ENCODE results near the gene MTERF4. TPM values are rescaled to one million over a fixed set of nuclear protein-coding genes. Genes with fewer than 3 reads are reported as not detected.

Gene MTERF4
- total RNA-seq, 2 donors from 2014 or later = 37.8 to 47.1 TPM

DNA sequence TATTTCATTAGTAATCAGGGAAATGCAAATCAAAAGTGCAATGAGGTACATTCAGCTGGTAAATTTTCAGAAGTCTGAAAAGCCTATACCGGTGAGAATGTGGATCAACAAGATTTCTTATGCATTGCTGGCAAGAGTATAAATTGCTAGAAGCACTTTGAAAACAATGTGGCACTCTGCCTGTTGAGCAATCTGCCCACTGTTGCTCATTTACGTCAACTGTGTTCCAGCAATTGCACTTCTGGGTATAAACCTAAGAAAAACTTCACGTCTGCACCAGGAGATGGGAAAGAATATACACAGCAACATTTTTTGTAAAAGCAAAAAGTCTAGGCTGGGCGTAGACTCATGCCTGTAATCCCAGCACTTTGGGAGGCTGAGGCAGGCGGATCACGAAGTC, 40.8 kb downstream of the MTERF4 start:
- no peak overlapping the region for H3K27ac Mint-ChIP-seq
- DNase-seq (ENCODE audit: low spot score in 2 of 2) = no peak

DNA sequence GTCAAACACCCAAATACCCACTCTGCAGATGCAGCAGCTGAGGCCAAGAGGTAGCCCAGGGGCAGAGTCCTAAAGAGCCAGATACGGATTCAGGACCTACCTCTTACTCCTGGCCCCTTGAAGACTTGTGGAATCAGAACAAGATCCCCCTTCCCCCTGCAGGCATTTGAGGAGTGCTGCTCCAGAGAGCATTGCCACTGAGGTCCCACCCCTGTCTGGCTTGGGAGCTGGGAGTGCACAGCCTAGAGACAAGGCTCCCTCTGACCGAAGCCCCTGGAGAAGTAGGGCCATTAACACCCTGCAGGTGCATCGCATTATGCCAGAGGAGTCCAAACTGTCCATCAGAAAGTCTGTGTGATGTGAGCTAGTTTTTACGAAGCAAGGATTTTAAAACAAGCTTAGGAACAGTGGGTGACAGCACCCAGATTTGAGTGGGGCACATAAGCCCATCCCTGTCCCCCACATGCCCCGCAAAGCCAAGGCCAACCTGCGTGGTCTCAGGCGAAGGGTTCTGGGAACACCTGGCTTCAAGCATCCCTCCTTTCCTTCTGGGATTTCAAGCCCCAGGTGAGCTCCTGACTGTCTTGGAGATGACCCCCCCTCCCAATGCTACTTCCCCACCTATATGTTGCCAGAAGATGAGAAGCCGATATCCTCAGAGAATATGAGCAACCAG, 48.4 kb downstream of the MTERF4 start:
- DNase-seq (ENCODE audit: low spot score in 2 of 2) (no peak), ATAC-seq (no peak)
- Mint-ChIP-seq H3K36me3 (no peaks in the 10 kb centered on the region), H3K9me3 (no peaks in the 10 kb centered on the region), H3K27ac (no peak overlapping the region)

More for the DNA sequence above, 40.8 kb downstream of the MTERF4 start:
- no peak for ATAC-seq
- no peaks in the 10 kb centered on the region for H3K36me3 Mint-ChIP-seq
- no peaks in the 10 kb centered on the region for H3K9me3 Mint-ChIP-seq

DNA sequence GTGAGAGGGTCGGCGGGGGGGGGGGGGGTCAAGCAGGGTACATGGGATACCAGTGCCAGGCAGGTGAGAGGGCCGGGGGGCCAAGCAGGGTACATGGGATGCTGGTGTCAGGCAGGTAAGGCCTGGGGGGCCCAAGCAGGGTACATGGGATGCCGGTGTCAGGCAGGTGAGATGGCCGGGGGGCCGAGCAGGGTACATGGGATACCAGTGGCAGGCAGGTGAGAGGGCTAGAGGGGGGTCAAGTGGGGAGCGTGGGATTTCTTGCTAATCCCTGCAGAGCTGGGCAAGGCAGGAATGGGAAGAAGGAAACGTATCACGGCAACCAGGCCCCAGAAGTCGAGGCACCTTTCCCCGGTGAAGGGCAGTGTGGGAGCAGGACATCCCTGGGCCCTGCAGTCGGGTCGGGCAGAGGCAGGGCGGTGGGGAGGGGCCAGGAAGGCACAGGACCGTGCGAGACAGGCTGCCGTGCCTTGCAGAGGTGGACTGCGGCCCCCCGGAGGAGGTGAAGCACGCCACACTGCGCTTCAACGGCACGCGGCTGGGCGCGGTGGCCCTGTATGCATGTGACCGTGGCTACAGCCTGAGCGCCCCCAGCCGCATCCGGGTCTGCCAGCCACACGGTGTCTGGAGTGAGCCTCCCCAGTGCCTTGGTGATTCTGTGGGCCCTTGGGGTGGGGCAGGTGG, 49.3 kb downstream of the MTERF4 start:
- no peaks in the 10 kb centered on the region for H3K9me3 Mint-ChIP-seq

DNA sequence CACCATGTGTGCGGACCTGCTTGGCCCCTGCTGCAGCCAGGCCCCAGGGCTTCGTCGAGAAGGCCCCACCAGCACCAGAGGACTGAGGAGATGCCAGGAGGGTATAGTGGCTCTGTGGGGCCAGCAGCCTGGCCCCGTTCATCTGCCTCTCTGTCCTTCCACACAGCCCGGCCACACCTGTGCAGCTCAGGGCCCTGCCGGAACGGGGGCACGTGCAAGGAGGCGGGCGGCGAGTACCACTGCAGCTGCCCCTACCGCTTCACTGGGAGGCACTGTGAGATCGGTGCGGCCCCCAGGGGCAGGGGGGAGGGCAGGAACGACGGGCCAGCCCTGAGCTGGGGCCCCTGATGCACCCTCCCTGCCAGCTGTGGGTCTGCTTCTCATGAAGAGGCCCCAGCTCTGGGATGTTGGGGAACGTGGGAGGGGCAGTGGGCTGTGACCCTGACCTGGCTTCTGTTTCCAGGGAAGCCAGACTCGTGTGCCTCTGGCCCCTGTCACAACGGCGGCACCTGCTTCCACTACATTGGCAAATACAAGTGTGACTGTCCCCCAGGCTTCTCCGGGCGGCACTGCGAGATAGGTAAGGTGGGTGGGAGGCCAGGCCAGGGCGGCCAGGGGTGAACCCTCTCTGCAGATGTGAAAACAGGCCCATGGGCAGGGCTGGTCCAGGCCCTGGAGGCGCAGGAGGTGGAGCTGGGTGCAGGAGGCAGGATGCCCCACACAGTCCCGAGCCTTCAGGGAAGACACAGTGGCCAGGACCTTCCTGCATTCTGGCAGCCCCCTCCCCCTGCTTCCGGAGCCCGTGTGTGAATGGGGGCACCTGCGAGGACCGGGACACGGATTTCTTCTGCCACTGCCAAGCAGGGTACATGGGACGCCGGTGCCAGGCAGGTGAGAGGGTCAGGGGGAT, 50.3 kb downstream of the MTERF4 start:
- peak in 1 of 2 donors; percentile 53 for DNase-seq (ENCODE audit: low spot score in 2 of 2)
- Mint-ChIP-seq H3K27ac (no peak overlapping the region), H3K9me3 (no peaks in the 10 kb centered on the region), H3K36me3 (no peaks in the 10 kb centered on the region)
- ATAC-seq = no peak

More for the DNA sequence above, 49.3 kb downstream of the MTERF4 start:
- Mint-ChIP-seq H3K36me3 (no peaks in the 10 kb centered on the region), H3K27ac (no peak overlapping the region)
- no peak for ATAC-seq
- no peak for DNase-seq (ENCODE audit: low spot score in 2 of 2)

DNA sequence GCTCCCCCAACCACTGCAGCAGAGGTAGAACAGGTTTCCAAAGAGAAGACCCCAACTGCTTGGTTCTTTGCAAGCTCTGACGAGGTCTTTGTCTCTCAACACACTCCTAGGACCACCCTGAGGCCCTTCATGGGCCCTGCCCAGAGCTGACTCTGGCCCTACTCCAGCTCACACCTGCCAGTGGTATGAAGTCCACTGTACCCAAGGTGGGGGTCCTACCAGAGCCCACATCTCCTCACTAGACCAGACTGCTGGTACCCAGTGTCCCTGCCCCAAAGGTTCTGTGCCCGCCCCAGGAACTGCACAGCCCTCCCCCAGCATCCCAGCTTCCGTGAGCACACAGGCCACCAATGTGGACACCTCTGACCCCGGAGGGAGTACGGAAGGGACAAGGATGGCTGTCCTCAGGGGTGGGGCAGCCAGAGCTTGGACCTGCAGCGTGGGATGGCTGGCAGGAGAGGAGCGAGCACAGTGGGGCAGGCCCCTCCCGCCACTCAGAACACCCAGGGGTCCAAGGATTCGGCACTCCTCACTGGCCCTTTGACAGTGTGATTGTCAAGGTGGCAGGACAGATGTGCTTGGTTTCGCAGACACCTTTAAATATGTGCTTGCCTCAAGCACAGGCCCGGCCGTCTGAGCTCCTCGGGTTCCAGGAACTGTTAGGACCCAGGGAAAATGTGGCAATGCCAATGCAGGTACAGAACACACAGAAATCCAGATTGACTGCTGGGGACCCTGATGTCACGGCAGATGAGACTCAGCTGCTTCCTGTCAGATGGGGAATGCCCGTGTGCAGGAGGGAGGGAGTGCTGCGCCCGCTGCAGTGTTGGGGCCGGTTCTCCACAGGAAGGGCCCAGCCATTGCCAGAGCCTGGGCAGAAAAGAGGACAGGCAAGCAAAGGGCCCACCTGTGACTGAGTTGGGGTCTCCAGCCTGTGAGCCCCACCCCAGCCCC, 51.2 kb downstream of the MTERF4 start:
- H3K9me3 Mint-ChIP-seq = no peaks in the 10 kb centered on the region
- H3K36me3 Mint-ChIP-seq = no peaks in the 10 kb centered on the region
- ATAC-seq = no peak
- no peak for DNase-seq (ENCODE audit: low spot score in 2 of 2)
- H3K27ac Mint-ChIP-seq = no peak overlapping the region

DNA sequence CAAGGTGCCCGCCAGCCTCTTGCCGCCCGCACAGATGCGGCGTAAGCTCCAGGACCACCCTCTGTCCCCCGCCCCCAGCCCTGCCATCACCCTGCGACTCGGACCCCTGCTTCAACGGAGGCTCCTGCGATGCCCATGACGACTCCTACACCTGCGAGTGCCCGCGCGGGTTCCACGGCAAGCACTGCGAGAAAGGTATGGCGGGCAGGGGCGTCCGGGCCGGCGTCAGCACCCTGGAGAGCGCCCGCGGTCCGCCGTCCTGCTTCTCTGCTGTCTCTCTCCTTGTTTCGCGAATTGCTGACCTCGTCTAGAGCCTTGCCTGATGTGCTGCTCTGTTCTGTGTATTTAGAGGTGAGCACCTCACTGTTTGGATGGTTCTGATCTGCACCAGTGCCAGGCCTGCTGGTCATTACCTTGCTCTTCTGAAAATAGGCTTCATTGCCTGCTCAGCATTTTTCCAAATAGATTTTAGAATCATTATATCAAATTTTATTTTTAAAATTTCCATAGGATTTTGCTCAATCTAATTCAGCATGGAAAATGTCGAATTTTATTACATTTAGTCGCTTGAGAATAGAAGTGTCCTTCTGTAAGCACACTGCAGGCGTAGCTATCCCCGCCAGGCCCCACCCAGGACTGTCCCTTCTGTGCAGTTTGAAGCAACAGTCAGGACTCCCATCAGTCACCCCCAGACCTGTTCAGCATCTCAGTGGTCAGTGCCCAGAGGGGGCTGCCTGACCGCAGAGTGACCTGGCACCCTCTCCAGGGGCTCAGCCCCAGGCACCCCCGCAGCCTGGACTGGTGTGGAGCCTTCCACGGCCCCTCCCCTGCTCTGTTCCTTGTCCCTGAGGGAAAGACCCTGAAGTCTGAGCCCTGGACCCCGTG, 52.1 kb downstream of the MTERF4 start:
- H3K9me3 Mint-ChIP-seq = no peaks in the 10 kb centered on the region
- no peaks in the 10 kb centered on the region for H3K36me3 Mint-ChIP-seq
- DNase-seq (ENCODE audit: low spot score in 2 of 2) = peak in 1 of 2 donors; percentile 50
- ATAC-seq = no peak
- no peak overlapping the region for H3K27ac Mint-ChIP-seq

DNA sequence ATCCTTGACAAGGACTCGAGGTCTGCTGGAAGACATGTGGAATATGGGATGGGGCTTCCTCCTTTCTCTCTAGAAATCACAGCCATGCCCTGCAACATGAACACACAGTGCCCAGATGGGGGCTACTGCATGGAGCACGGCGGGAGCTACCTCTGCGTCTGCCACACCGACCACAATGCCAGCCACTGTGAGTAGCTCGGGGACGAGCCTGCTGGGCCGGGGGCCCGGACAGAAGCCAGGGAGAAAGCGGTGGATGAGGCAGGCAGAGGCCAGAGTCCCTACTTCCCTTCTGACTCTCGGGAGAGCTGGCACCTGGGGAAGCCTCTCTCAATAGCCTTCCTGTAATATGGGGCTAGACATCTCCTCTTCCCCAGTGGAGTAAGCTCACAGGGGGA, 53.1 kb downstream of the MTERF4 start:
- Mint-ChIP-seq H3K36me3 (no peaks in the 10 kb centered on the region), H3K9me3 (no peaks in the 10 kb centered on the region), H3K27ac (no peak overlapping the region)
- DNase-seq (ENCODE audit: low spot score in 2 of 2) = no peak
- no peak for ATAC-seq

DNA sequence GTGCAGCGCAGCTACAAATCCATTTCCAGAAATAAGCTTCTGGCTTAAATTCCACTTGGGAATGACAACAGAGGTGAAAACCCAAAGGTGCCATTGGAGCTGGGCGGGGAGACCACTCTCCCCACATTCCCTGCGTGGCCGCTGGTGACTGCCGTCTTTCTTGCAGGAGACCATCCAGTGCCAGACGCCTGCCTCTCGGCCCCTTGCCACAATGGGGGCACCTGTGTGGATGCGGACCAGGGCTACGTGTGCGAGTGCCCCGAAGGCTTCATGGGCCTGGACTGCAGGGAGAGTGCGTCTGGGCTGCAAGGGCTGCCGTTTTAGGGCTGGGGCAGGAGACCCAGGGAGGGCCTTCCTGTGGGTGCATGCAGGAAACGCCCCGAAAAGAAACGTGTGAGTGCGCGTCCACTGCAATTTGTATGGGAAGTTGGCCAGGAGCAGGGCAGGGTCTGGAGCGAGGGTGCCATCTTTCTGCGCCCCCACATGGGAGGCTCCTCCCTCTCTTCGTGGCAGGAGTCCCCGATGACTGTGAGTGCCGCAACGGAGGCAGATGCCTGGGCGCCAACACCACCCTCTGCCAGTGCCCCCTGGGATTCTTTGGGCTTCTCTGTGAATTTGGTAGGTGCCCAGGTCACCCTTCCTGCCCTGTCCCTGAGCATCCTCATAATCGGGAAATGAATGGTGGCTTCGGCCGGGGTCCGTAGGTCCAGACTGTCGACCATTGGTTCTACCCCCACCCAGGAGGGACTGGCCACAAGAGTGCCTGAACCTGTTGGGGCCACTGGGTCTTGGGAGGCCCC, 53.7 kb downstream of the MTERF4 start:
- DNase-seq (ENCODE audit: low spot score in 2 of 2) (no peak), ATAC-seq (no peak)
- H3K36me3 Mint-ChIP-seq = no peaks in the 10 kb centered on the region
- H3K9me3 Mint-ChIP-seq = no peaks in the 10 kb centered on the region
- no peak overlapping the region for H3K27ac Mint-ChIP-seq

DNA sequence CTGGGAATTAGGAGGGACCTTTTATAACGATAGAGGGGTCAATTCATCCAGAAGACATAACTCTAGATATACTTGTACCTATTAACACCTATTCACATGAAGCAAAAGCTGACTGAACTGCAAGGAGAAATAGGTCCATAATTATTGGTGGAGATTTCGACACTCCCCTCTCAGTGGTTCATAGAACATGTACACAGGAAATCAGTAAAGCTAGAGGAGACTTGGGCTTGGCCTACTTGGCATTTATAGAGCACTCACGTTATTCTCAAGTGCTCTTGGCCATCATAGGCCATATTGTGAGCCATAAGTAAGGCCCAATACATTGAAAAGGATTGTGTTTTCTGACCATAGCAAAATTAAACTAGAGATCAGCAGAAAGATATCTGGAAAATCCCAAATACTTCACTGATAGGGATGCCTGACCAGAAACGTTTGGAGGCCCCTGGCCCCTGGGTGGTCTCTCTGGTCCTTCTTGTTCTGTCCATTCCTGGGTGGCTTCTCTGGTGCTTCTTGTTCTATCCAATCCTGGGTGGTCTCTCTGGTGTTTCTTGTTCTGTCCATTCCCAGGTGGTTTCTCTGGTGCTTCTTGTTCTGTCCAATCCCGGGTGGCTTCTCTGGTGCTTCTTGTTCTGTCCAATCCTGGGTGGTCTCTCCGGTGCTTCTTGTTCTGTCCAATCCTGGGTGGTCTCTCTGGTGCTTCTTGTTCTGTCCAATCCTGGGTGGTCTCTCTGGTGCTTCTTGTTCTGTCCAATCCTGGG, 54.7 kb downstream of the MTERF4 start:
- H3K9me3 Mint-ChIP-seq = no peaks in the 10 kb centered on the region
- DNase-seq (ENCODE audit: low spot score in 2 of 2) (no peak), ATAC-seq (no peak)
- no peaks in the 10 kb centered on the region for H3K36me3 Mint-ChIP-seq
- H3K27ac Mint-ChIP-seq = no peak overlapping the region

Other genes with a start within 250 kb of the MTERF4 start
- not detected for gene AGXT, start 233.5 kb downstream of the MTERF4 start, total RNA-seq
- not detected for gene MAB21L4, start 206.1 kb downstream of the MTERF4 start, total RNA-seq
- gene CROCC2, start 196.0 kb downstream of the MTERF4 start, total RNA-seq = not detected
- gene SNED1, start 103.7 kb downstream of the MTERF4 start, total RNA-seq = 1 to 10 TPM in 1 of 2 donors, under 1 TPM in 1; 0.34 to 7.1 TPM
- gene PASK, start 47.2 kb upstream of the MTERF4 start, total RNA-seq = 10 to 100 TPM; 67.6 to 95.3 TPM
- 10 to 100 TPM; 81.6 to 98.9 TPM for gene PPP1R7, start 48.2 kb upstream of the MTERF4 start, total RNA-seq
- 1 to 10 TPM in 1 of 2 donors, under 1 TPM in 1; 0.27 to 5.3 TPM for gene ANO7, start 86.4 kb upstream of the MTERF4 start, total RNA-seq
- 100 to 1,000 TPM; 276 to 297 TPM for gene HDLBP, start 213.4 kb upstream of the MTERF4 start, total RNA-seq
- 100 to 1,000 TPM; 148 to 210 TPM for gene SEPTIN2, start 213.6 kb upstream of the MTERF4 start, total RNA-seq